ENCODE data around the gene TSEN34.
"Not testable (repeated sequence)": the region's sequence is repeated elsewhere in the genome, so short reads cannot be mapped to it uniquely, and the experiment has no call there.

The TSEN34 gene

DNA sequence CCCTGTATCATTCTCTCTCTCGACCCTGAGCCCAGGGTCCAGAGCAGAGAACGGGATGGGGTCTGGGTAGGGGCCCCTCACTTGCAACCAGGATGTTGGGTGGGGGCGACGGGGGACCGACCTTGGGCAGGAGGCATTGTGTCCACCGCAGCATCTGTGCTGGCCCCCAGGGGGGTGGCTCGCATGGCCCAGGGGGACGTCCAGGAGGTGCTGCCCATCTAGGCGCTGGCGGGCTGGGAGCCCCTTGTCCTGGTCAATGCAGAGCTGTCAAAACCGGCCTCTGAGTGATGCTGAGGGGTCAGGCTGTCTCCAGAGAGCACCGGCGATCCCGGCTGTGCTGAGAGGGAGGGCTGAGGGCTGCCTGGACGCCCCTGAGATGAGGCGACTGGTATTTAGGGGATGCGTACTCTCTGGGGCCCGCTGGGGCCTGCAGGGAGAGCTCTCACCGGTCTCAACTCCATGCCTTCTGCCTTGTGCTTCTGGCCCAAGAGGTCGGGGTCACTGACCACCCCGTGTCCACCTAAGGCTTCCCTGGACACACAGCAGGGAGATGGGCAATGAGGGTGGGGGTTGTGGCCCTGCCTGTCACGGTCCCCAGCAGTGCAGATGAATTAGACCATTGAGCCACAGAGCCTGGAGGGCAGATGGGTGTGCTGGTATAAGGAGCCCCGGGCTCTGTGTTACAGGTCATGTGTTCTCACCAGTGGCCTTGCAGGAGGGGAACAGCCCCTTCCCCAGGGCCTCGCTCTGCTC, 18.1 kb downstream of the TSEN34 start:
- Histone ChIP-seq H3K4me3 (ENCODE audit: low read depth, low read length) (no peak overlapping the region), H2AFZ (ENCODE audit: low read length, unreplicated experiment) (no peak overlapping the region), H3K4me1 (ENCODE audit: control insufficient read depth, insufficient read depth, low read length, unreplicated experiment) (peaks cover 36% of the 10 kb centered on the region), H3K79me2 (ENCODE audit: control insufficient read depth, insufficient read depth, low read length, unreplicated experiment) (peaks cover 29% of the 10 kb centered on the region), H3K36me3 (ENCODE audit: insufficient read depth, low read length) (peaks cover 17% of the 10 kb centered on the region), H3K27ac (ENCODE audit: low read depth, low read length) (peak overlapping the region; percentile 84), H3K27me3 (ENCODE audit: insufficient read depth, low read length) (no peaks in the 10 kb centered on the region)

DNA sequence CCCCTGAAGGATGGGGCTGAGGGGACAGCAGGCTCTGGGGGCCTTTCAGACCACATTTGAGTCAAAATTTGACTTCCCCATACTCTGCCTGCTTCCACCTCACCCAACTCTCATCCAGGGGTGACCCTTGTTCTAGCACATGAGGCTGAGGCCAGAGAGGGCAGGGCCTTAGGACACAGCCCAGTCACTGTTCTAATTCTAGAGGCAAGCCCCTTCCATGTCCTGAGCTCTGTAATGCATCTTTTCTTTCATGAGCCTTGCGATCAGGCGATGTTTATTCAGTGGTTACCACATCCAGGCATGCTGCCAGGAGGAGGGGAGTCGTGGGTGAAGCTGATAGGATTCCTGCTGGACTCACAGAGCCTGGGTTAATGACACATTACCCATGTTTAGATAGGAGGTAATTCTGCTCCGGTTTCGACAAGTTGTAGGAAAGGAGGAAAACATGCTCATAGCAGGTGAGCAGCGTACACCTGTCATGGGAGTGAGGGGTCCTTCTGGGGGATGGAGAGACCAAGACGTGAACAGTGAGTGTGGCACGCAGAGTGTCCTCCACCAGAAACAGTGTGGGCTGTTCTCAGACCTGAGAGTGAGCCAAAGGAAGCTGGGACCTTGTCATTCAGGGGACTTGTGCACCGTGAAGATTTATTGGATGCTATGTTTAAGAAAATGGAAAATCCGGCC, 18.8 kb downstream of the TSEN34 start:
- Histone ChIP-seq H3K27me3 (ENCODE audit: insufficient read depth, low read length) (no peaks in the 10 kb centered on the region), H3K36me3 (ENCODE audit: insufficient read depth, low read length) (peaks cover 10% of the 10 kb centered on the region), H3K27ac (ENCODE audit: low read depth, low read length) (peak overlapping the region; percentile 84), H2AFZ (ENCODE audit: low read length, unreplicated experiment) (no peak overlapping the region), H3K4me3 (ENCODE audit: low read depth, low read length) (no peak overlapping the region), H3K4me1 (ENCODE audit: control insufficient read depth, insufficient read depth, low read length, unreplicated experiment) (peaks cover 31% of the 10 kb centered on the region), H3K79me2 (ENCODE audit: control insufficient read depth, insufficient read depth, low read length, unreplicated experiment) (peaks cover 22% of the 10 kb centered on the region)

DNA sequence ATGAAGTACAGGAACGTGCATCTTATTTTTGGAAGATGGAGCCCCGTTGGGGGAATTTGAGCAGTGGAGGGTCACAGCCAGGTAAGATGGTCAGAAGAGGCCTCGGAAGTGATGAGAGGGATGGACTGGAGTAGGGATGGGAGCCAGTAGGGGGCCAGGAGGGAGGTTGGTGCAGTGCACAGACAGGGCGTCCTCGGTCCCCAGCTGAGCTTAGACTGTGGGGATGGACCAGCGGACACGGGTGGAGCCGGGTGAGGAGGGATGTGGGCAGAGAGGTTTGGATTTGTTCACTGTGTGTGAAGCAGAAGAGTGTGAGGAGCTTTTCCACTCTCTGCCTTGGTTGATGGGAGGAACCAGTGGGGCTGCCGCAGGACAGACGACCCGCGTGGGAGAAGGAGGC, 20.1 kb downstream of the TSEN34 start:
- no peaks in the 10 kb centered on the region for H3K27me3 ChIP-seq (ENCODE audit: insufficient read depth, low read length)
- no peak overlapping the region for H3K27ac ChIP-seq (ENCODE audit: low read depth, low read length)
- no peak overlapping the region for H2AFZ ChIP-seq (ENCODE audit: low read length, unreplicated experiment)
- peaks cover 27% of the 10 kb centered on the region for H3K4me1 ChIP-seq (ENCODE audit: control insufficient read depth, insufficient read depth, low read length, unreplicated experiment)
- H3K79me2 ChIP-seq (ENCODE audit: control insufficient read depth, insufficient read depth, low read length, unreplicated experiment), result peaks cover 10% of the 10 kb centered on the region
- H3K4me3 ChIP-seq (ENCODE audit: low read depth, low read length), result no peak overlapping the region
- H3K36me3 ChIP-seq (ENCODE audit: insufficient read depth, low read length), result peaks cover 4% of the 10 kb centered on the region; the same call in 1 of the 2 replicates

DNA sequence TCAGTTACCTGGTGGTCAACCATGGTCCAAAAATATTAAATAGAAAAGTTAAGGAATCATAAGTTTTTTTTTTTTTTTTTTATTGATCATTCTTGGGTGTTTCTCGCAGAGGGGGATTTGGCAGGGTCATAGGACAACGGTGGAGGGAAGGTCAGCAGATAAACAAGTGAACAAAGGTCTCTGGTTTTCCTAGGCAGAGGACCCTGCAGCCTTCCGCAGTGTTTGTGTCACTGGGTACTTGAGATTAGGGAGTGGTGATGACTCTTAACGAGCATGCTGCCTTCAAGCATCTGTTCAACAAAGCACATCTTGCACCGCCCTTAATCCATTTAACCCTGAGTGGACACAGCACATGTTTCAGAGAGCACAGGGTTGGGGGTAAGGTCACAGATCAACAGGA, 23.1 kb downstream of the TSEN34 start:
- not testable (repeated sequence) for H3K4me3 ChIP-seq (ENCODE audit: low read depth, low read length); H2AFZ ChIP-seq (ENCODE audit: low read length, unreplicated experiment); H3K27ac ChIP-seq (ENCODE audit: low read depth, low read length); H3K79me2 ChIP-seq (ENCODE audit: control insufficient read depth, insufficient read depth, low read length, unreplicated experiment); H3K27me3 ChIP-seq (ENCODE audit: insufficient read depth, low read length); H3K36me3 ChIP-seq (ENCODE audit: insufficient read depth, low read length)
- H3K4me1 ChIP-seq (ENCODE audit: control insufficient read depth, insufficient read depth, low read length, unreplicated experiment), result peaks cover 11% of the 10 kb centered on the region

DNA sequence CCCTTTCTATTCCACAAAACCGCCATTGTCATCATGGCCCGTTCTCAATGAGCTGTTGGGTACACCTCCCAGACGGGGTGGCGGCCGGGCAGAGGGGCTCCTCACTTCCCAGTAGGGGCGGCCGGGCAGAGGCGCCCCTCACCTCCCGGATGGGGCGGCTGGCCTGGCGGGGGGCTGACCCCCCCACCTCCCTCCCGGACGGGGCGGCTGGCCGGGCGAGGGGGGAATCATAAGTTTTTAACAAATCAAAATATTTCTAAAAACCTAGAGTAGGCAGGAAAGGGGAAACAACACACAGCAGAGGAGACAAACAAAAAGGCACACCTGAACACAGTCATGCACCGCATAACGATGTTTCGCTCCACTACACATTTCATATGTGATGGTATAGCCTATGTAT, 23.6 kb downstream of the TSEN34 start:
- not testable (repeated sequence) for H2AFZ ChIP-seq (ENCODE audit: low read length, unreplicated experiment); H3K4me1 ChIP-seq (ENCODE audit: control insufficient read depth, insufficient read depth, low read length, unreplicated experiment); H3K36me3 ChIP-seq (ENCODE audit: insufficient read depth, low read length); H3K79me2 ChIP-seq (ENCODE audit: control insufficient read depth, insufficient read depth, low read length, unreplicated experiment); H3K27ac ChIP-seq (ENCODE audit: low read depth, low read length); H3K27me3 ChIP-seq (ENCODE audit: insufficient read depth, low read length); H3K4me3 ChIP-seq (ENCODE audit: low read depth, low read length)

DNA sequence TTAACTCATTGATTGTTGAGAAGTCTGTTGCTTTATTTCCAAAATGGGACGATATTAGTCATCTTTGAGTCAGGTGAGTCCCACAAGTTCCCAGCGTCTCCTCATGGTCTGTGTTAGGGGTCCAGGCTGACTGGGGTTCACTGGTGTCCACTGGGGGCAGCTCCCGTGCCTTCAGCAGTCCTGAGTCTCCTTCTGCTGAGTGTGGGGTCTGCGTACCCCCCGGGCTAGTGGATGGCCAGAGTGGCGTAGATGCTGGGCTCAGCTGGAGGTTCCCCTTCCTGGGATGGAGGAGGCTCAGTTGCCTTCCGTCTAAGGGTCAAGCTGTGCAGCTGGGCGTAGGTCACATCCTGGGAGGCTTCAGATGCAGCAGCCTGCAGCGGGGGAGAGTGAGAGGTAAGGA, 25.8 kb downstream of the TSEN34 start:
- no peaks in the 10 kb centered on the region for H3K36me3 ChIP-seq (ENCODE audit: insufficient read depth, low read length)
- no peaks in the 10 kb centered on the region for H3K79me2 ChIP-seq (ENCODE audit: control insufficient read depth, insufficient read depth, low read length, unreplicated experiment)
- no peak overlapping the region for H2AFZ ChIP-seq (ENCODE audit: low read length, unreplicated experiment)
- H3K4me3 ChIP-seq (ENCODE audit: low read depth, low read length), result no peak overlapping the region
- no peaks in the 10 kb centered on the region for H3K4me1 ChIP-seq (ENCODE audit: control insufficient read depth, insufficient read depth, low read length, unreplicated experiment)
- H3K27me3 ChIP-seq (ENCODE audit: insufficient read depth, low read length), result no peaks in the 10 kb centered on the region
- H3K27ac ChIP-seq (ENCODE audit: low read depth, low read length), result no peak overlapping the region

DNA sequence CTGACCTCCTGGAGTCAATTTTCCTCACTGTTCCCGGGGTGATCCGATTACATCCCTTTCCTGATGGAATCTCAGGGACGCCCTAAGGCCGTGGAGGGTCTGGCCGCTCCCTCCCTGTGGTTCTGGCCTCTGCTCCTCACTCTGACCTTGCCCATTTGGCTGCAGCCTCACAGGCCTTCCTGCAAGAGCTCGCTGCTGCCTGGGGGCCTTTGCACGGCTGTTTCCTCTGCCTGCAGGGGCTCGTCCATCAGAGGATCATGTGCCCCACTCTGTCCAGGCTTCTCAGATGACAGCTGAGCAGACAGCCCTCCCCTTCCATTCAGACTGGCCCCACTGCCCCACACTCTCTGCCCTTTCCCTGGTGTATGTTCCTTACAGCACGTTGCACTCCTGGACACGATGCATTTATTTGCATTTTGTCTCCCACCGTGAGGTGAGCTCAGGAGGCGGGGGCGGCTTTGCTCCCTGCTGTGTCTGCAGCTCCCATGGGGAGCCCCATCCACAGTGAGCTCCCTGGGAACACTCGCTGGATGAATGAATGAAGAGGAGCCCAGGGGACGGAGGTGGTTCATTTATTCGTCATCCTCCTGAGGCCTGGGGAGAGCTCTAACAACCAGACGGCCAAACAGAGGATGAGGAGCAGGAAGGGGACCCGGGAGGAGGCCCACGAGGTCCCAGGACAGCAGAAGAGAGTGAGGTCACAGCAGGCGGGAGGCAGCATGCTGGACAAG, 26.6 kb downstream of the TSEN34 start:
- H3K79me2 ChIP-seq (ENCODE audit: control insufficient read depth, insufficient read depth, low read length, unreplicated experiment); H3K4me3 ChIP-seq (ENCODE audit: low read depth, low read length); H3K27ac ChIP-seq (ENCODE audit: low read depth, low read length); H3K36me3 ChIP-seq (ENCODE audit: insufficient read depth, low read length); H3K4me1 ChIP-seq (ENCODE audit: control insufficient read depth, insufficient read depth, low read length, unreplicated experiment); H2AFZ ChIP-seq (ENCODE audit: low read length, unreplicated experiment); H3K27me3 ChIP-seq (ENCODE audit: insufficient read depth, low read length): not testable (repeated sequence)

DNA sequence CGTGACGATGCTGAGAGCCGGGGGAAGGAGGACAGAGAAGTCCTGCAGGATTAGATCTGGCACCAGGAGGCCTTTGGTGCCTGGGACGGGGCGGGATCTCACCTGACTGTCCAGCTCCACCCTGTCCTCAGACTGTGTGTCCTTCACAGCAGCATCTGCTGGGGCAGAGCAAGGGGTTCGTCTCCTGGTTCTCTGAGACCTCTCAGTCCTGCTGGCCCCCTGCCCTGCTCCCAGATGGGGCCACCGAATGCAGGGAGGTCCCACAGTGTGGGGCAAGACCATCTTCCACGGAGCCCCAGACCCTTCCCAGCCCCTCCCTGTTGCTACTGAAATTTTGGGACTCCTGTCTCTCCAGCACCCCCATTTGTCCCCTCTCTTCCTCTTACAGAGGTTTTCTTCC, 27.2 kb downstream of the TSEN34 start:
- Histone ChIP-seq H3K36me3 (ENCODE audit: insufficient read depth, low read length) (no peaks in the 10 kb centered on the region), H3K4me1 (ENCODE audit: control insufficient read depth, insufficient read depth, low read length, unreplicated experiment) (no peaks in the 10 kb centered on the region), H3K79me2 (ENCODE audit: control insufficient read depth, insufficient read depth, low read length, unreplicated experiment) (no peaks in the 10 kb centered on the region), H3K4me3 (ENCODE audit: low read depth, low read length) (no peak overlapping the region), H3K27me3 (ENCODE audit: insufficient read depth, low read length) (no peaks in the 10 kb centered on the region), H3K27ac (ENCODE audit: low read depth, low read length) (no peak overlapping the region), H2AFZ (ENCODE audit: low read length, unreplicated experiment) (no peak overlapping the region)

DNA sequence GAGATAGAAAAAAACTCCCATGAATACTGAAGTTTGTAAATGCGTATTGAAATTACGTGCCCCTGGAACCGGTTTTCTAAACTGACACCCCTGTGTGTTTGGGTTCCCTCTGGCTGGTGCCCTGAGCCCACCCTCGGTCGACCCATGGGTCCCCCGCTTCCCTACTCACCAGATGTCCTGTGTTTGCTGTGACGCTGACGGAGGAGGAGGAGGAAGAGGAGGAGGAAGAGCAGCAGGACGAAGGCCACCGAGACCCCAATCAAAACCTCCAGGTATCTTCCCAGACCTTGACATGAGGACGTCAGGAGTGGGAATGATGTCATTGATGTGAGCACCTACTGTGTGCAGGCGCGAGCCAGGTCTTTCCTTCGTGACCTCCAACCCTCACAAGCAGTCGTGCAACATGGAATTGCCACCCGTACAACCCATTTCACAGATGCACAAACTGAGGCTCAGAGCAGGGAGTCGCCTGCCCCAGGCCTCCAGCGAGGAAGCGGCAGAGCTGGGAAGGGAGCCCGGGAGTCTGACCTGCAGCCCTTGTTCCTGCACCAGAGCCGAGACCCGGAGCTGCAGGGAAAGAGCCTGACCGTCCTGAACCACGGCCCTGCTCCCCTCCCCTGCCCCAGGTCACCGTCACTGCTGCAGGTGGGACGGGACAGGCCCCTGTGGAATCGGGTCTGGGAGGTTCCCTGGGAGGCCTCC, 28.0 kb downstream of the TSEN34 start:
- Histone ChIP-seq H2AFZ (ENCODE audit: low read length, unreplicated experiment) (no peak overlapping the region), H3K79me2 (ENCODE audit: control insufficient read depth, insufficient read depth, low read length, unreplicated experiment) (no peaks in the 10 kb centered on the region), H3K4me3 (ENCODE audit: low read depth, low read length) (no peak overlapping the region), H3K27me3 (ENCODE audit: insufficient read depth, low read length) (no peaks in the 10 kb centered on the region), H3K4me1 (ENCODE audit: control insufficient read depth, insufficient read depth, low read length, unreplicated experiment) (no peaks in the 10 kb centered on the region), H3K27ac (ENCODE audit: low read depth, low read length) (no peak overlapping the region), H3K36me3 (ENCODE audit: insufficient read depth, low read length) (no peaks in the 10 kb centered on the region)

DNA sequence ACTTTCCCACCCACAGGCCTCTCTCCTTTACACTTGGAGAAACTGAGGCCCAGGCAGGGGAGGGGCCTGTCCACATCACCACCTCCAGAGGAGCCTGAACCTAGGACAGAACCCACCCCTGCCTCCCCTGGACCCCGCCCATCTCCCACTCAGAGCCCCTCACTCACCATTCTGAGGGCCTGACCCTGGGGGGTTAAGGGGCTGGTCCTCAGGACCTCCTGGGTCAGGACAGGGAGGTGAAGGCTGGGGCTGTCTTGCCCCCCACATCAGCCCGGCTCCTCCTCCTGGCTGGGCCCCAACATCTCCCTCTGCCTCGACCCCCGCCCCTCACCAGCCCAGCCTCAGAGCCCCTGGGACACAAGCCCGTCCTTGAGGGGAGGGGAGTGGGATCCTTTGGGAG, 28.6 kb downstream of the TSEN34 start:
- H3K27me3 ChIP-seq (ENCODE audit: insufficient read depth, low read length); H2AFZ ChIP-seq (ENCODE audit: low read length, unreplicated experiment); H3K27ac ChIP-seq (ENCODE audit: low read depth, low read length); H3K79me2 ChIP-seq (ENCODE audit: control insufficient read depth, insufficient read depth, low read length, unreplicated experiment); H3K4me3 ChIP-seq (ENCODE audit: low read depth, low read length); H3K4me1 ChIP-seq (ENCODE audit: control insufficient read depth, insufficient read depth, low read length, unreplicated experiment); H3K36me3 ChIP-seq (ENCODE audit: insufficient read depth, low read length): not testable (repeated sequence)

Measured in ACC112 (cell line).